Spinal cord (tissue), 10 donors: ENCODE results near the gene PDZD2. TPM values are rescaled to one million over a fixed set of nuclear protein-coding genes. Genes with fewer than 3 reads are reported as not detected.

Source experiments
- DNase-seq, 6 donors: peaks; one replicate each; pipeline versions ENCODE4 v3.0.0 to v3.0.0-alpha.2; 2013 to 2015; ENCODE audit warnings: low spot score in 6 of 6, low read depth in 4 of 6
- H3K27ac ChIP-seq: one replicate; pipeline ENCODE4 v1.5.1; 2013; ENCODE audit warnings: low read depth, low read length, control low read depth
- H3K27me3 ChIP-seq: one replicate; pipeline ENCODE4 v1.6.1; 2013; ENCODE audit warnings: low read length; ENCODE audit not compliant: control insufficient read depth, insufficient read depth
- H3K36me3 ChIP-seq: one replicate; pipeline ENCODE4 v1.6.1; 2013; ENCODE audit warnings: low read length; ENCODE audit not compliant: control insufficient read depth, insufficient read depth
- H3K4me1 ChIP-seq: one replicate; pipeline ENCODE4 v1.6.1; 2013; ENCODE audit warnings: low read length; ENCODE audit not compliant: control insufficient read depth, insufficient read depth
- H3K4me3 ChIP-seq: one replicate; pipeline ENCODE4 v1.5.1; 2013; ENCODE audit warnings: low read depth, low read length, control low read depth
- H3K9me3 ChIP-seq: one replicate; pipeline ENCODE4 v1.6.1; 2013; ENCODE audit warnings: low read length; ENCODE audit not compliant: control insufficient read depth, insufficient read depth
- WGBS: methylation state at CpG from one replicate; pipeline ENCODE4 v1.1.5; 2013; ENCODE audit warnings: missing lambda C conversion rate; ENCODE audit not compliant: insufficient coverage; 5-methylcytosine and 5-hydroxymethylcytosine counted together
- polyA plus RNA-seq, 2 donors: library from polyadenylated mRNA; unstranded; fragments of 120-200 nt; gene quantifications; one replicate each; pipeline ENCODE4 v1.2.1, GENCODE V29; 2013; ENCODE audit not compliant: insufficient read length in 2 of 2
- total RNA-seq, 2 donors: library from RNA; depleted of rRNA in 1 of 2; stranded (reverse); fragments of 120-200 nt in 1 of 2; fragments of >200 nt in 1 of 2; gene quantifications; one replicate each; pipeline versions ENCODE4 v1.2.3 to v1.2.4, GENCODE V29; 2013 to 2014
- donor health status: healthy.

PDZD2 gene
- total and polyA plus RNA-seq, 4 donors: 22.1 to 40.2 (median 34.9) TPM

GRCh38 chr5:31611002-31611401 lies 27.9 kb upstream of the PDZD2 start:
- H3K4me3 ChIP-seq: no peak overlapping the region
- no peaks in the 10 kb centered on the region for H3K36me3 ChIP-seq
- DNase-seq: no peak
- H3K27ac ChIP-seq: no peak overlapping the region
- no peaks in the 10 kb centered on the region for H3K9me3 ChIP-seq
- H3K4me1 ChIP-seq: no peaks in the 10 kb centered on the region
- H3K27me3 ChIP-seq: no peaks in the 10 kb centered on the region
- no CpG with 5 or more reads among the region's 2 CpGs for WGBS

- H3K9me3 ChIP-seq: no peaks in the 10 kb centered on the region
- peaks cover 5% of the 10 kb centered on the region for H3K4me1 ChIP-seq
- no peak overlapping the region for H3K4me3 ChIP-seq
- DNase-seq: no peak
- no CpG with 5 or more reads among the region's 1 CpG for WGBS
- H3K27ac ChIP-seq: no peak overlapping the region
- no peaks in the 10 kb centered on the region for H3K27me3 ChIP-seq
- no peaks in the 10 kb centered on the region for H3K36me3 ChIP-seq
Measured at GRCh38 chr5:31613651-31614050, 25.3 kb upstream of the PDZD2 start.

- Histone ChIP-seq H3K27me3 (no peaks in the 10 kb centered on the region), H3K4me3 (no peak overlapping the region), H3K9me3 (no peaks in the 10 kb centered on the region), H3K27ac (no peak overlapping the region), H3K4me1 (peaks cover 7% of the 10 kb centered on the region), H3K36me3 (no peaks in the 10 kb centered on the region)
- WGBS: 39% methylated on average over 6 of the region's 11 CpGs
- peak in 1 of 6 donors; percentile 18 for DNase-seq
Measured at GRCh38 chr5:31614151-31615020, 24.5 kb upstream of the PDZD2 start.

GRCh38 chr5:31617867-31618266 lies 21.1 kb upstream of the PDZD2 start:
- no peaks in the 10 kb centered on the region for H3K36me3 ChIP-seq
- no peaks in the 10 kb centered on the region for H3K9me3 ChIP-seq
- no CpG with 5 or more reads among the region's 5 CpGs for WGBS
- peaks cover 7% of the 10 kb centered on the region for H3K4me1 ChIP-seq
- H3K4me3 ChIP-seq: no peak overlapping the region
- H3K27me3 ChIP-seq: no peaks in the 10 kb centered on the region
- H3K27ac ChIP-seq: no peak overlapping the region
- peak in 1 of 6 donors; percentile 35 for DNase-seq

- H3K9me3 ChIP-seq: no peaks in the 10 kb centered on the region
- DNase-seq: no peak
- no peak overlapping the region for H3K27ac ChIP-seq
- peaks cover 7% of the 10 kb centered on the region for H3K4me1 ChIP-seq
- H3K36me3 ChIP-seq: no peaks in the 10 kb centered on the region
- H3K4me3 ChIP-seq: no peak overlapping the region
- no peaks in the 10 kb centered on the region for H3K27me3 ChIP-seq
- WGBS: 78% methylated on average over 4 of the region's 4 CpGs
Measured at GRCh38 chr5:31620026-31620425, 18.9 kb upstream of the PDZD2 start.

- Histone ChIP-seq H3K27me3 (no peaks in the 10 kb centered on the region), H3K9me3 (no peaks in the 10 kb centered on the region), H3K36me3 (no peaks in the 10 kb centered on the region), H3K4me1 (peaks cover 6% of the 10 kb centered on the region), H3K27ac (no peak overlapping the region), H3K4me3 (no peak overlapping the region)
- DNase-seq: no peak
- WGBS: 67% methylated on average over 3 of the region's 4 CpGs
Measured at GRCh38 chr5:31623249-31623648, 15.7 kb upstream of the PDZD2 start.

- DNase-seq: no peak
- no peaks in the 10 kb centered on the region for H3K27me3 ChIP-seq
- H3K4me3 ChIP-seq: no peak overlapping the region
- H3K36me3 ChIP-seq: no peaks in the 10 kb centered on the region
- H3K27ac ChIP-seq: no peak overlapping the region
- H3K4me1 ChIP-seq: no peaks in the 10 kb centered on the region
- no peaks in the 10 kb centered on the region for H3K9me3 ChIP-seq
- WGBS: 100% methylated on average over 1 of the region's 1 CpG
Measured at GRCh38 chr5:31625394-31625793, 13.5 kb upstream of the PDZD2 start.

GRCh38 chr5:31626156-31626555 lies 12.8 kb upstream of the PDZD2 start:
- Histone ChIP-seq H3K27me3 (no peaks in the 10 kb centered on the region), H3K4me1 (no peaks in the 10 kb centered on the region), H3K9me3 (no peaks in the 10 kb centered on the region), H3K36me3 (no peaks in the 10 kb centered on the region), H3K4me3 (no peak overlapping the region), H3K27ac (no peak overlapping the region)
- DNase-seq: peak in 2 of 6 donors; percentile 37 to 38
- WGBS: 93% methylated on average over 3 of the region's 3 CpGs

GRCh38 chr5:31626604-31627234 lies 12.2 kb upstream of the PDZD2 start:
- no peaks in the 10 kb centered on the region for H3K4me1 ChIP-seq

GRCh38 chr5:31630931-31631330 lies 8.0 kb upstream of the PDZD2 start:
- no peak overlapping the region for H3K27ac ChIP-seq
- no peak overlapping the region for H3K4me3 ChIP-seq
- no peak for DNase-seq
- peaks cover 2% of the 10 kb centered on the region for H3K4me1 ChIP-seq
- no peaks in the 10 kb centered on the region for H3K9me3 ChIP-seq
- H3K36me3 ChIP-seq: no peaks in the 10 kb centered on the region
- 75% methylated on average over 7 of the region's 7 CpGs for WGBS
- no peaks in the 10 kb centered on the region for H3K27me3 ChIP-seq

More at GRCh38 chr5:31626604-31627234, 12.2 kb upstream of the PDZD2 start:
- H3K27me3 ChIP-seq: no peaks in the 10 kb centered on the region
- no peak for DNase-seq
- H3K9me3 ChIP-seq: no peaks in the 10 kb centered on the region
- H3K4me3 ChIP-seq: no peak overlapping the region
- no peaks in the 10 kb centered on the region for H3K36me3 ChIP-seq
- WGBS: 84% methylated on average over 4 of the region's 11 CpGs
- no peak overlapping the region for H3K27ac ChIP-seq
